ENCODE results near the gene PPP6R2. TPM values are rescaled to one million over a fixed set of nuclear protein-coding genes. Genes with fewer than 3 reads are reported as not detected.

PPP6R2 gene
- total RNA-seq, 5 donors from 2014 or later (not counting 1 experiment from before 2014, with no cell fraction given), result 71.2 to 105 (median 96.8) TPM

- H3K4me1 Mint-ChIP-seq, result peaks cover 0 to 8% (median 6%) of the 10 kb centered on the region in 3 donors
- Histone ChIP-seq H3K27ac (ENCODE audit: low read length) (no peak overlapping the region), H3K27me3 (replicated peaks in 1 of 2; ENCODE audit: control insufficient read depth in 2 of 2, extremely low read depth in 1 of 2, insufficient read depth in 2 of 2, low read length in 1 of 2) (peaks cover 0 to 76% of the 10 kb centered on the region in 2 experiments), H3K36me3 (ENCODE audit: control insufficient read depth in 2 of 2, extremely low read depth in 1 of 2, insufficient read depth in 1 of 2, low read length in 1 of 2) (no peaks in the 10 kb centered on the region), H3K9me3 (no peaks in the 10 kb centered on the region), H3K4me1 (ENCODE audit: control insufficient read depth in 1 of 2, extremely low read depth in 1 of 2, insufficient read depth in 2 of 2, low read length in 2 of 2) (peaks cover 0 to 8% of the 10 kb centered on the region in 2 experiments), H3K4me3 (ENCODE audit: control insufficient read depth in 1 of 2, extremely low read depth in 1 of 2, low read length in 1 of 2) (no peak overlapping the region)
- ATAC-seq (replicated peaks in 1 of 4) (no peak), DNase-seq (no peak)
- H3K27me3 Mint-ChIP-seq, result peaks cover 14 to 32% of the 10 kb centered on the region in 2 donors
- H3K4me3 Mint-ChIP-seq, result no peak overlapping the region
- whole genome bisulfite sequencing (ENCODE audit: insufficient coverage), result 84% methylated on average over 16 of the region's 17 CpGs
- CTCF ChIA-PET, result no interaction called here
- no peak overlapping the region for H3K27ac Mint-ChIP-seq
- H3K9me3 Mint-ChIP-seq, result no peaks in the 10 kb centered on the region
- no peaks in the 10 kb centered on the region for H3K36me3 Mint-ChIP-seq
- POLR2A ChIA-PET, result no interaction called here
Measured at GRCh38 chr22:50301581-50301991, 41.5 kb upstream of the PPP6R2 start.

GRCh38 chr22:50302041-50302541 lies 41.0 kb upstream of the PPP6R2 start:
- no peaks in the 10 kb centered on the region for H3K9me3 Mint-ChIP-seq
- WGBS (ENCODE audit: insufficient coverage), result 50% methylated on average over 5 of the region's 9 CpGs
- ChIA-PET CTCF (no interaction called here), POLR2A (no interaction called here)
- peaks cover 14 to 32% of the 10 kb centered on the region in 2 donors for H3K27me3 Mint-ChIP-seq
- peaks cover 0 to 78% of the 10 kb centered on the region in 2 experiments for H3K27me3 ChIP-seq (replicated peaks in 1 of 2; ENCODE audit: control insufficient read depth in 2 of 2, extremely low read depth in 1 of 2, insufficient read depth in 2 of 2, low read length in 1 of 2)
- H3K27ac ChIP-seq (ENCODE audit: low read length), result no peak overlapping the region
- H3K4me1 Mint-ChIP-seq, result peaks cover 0 to 8% (median 6%) of the 10 kb centered on the region in 3 donors
- H3K27ac Mint-ChIP-seq, result no peak overlapping the region
- no peak for ATAC-seq (replicated peaks in 1 of 4)
- no peaks in the 10 kb centered on the region for H3K36me3 ChIP-seq (ENCODE audit: control insufficient read depth in 2 of 2, extremely low read depth in 1 of 2, insufficient read depth in 1 of 2, low read length in 1 of 2)
- no peak for DNase-seq
- no peak overlapping the region for H3K4me3 Mint-ChIP-seq
- H3K4me1 ChIP-seq (ENCODE audit: control insufficient read depth in 1 of 2, extremely low read depth in 1 of 2, insufficient read depth in 2 of 2, low read length in 2 of 2), result peaks cover 0 to 13% of the 10 kb centered on the region in 2 experiments
- no peak overlapping the region for H3K4me3 ChIP-seq (ENCODE audit: control insufficient read depth in 1 of 2, extremely low read depth in 1 of 2, low read length in 1 of 2)
- no peaks in the 10 kb centered on the region for H3K36me3 Mint-ChIP-seq
- H3K9me3 ChIP-seq, result no peaks in the 10 kb centered on the region

GRCh38 chr22:50302564-50302963 lies 40.6 kb upstream of the PPP6R2 start:
- Histone ChIP-seq H3K27ac (ENCODE audit: low read length) (no peak overlapping the region), H3K36me3 (ENCODE audit: control insufficient read depth in 2 of 2, extremely low read depth in 1 of 2, insufficient read depth in 1 of 2, low read length in 1 of 2) (no peaks in the 10 kb centered on the region), H3K9me3 (no peaks in the 10 kb centered on the region), H3K4me1 (ENCODE audit: control insufficient read depth in 1 of 2, extremely low read depth in 1 of 2, insufficient read depth in 2 of 2, low read length in 2 of 2) (peaks cover 0 to 13% of the 10 kb centered on the region in 2 experiments), H3K4me3 (ENCODE audit: control insufficient read depth in 1 of 2, extremely low read depth in 1 of 2, low read length in 1 of 2) (no peak overlapping the region), H3K27me3 (replicated peaks in 1 of 2; ENCODE audit: control insufficient read depth in 2 of 2, extremely low read depth in 1 of 2, insufficient read depth in 2 of 2, low read length in 1 of 2) (peaks cover 0 to 75% of the 10 kb centered on the region in 2 experiments)
- Mint-ChIP-seq H3K4me1 (peaks cover 0 to 8% (median 6%) of the 10 kb centered on the region in 3 donors), H3K27me3 (peaks cover 11 to 29% of the 10 kb centered on the region in 2 donors), H3K9me3 (no peaks in the 10 kb centered on the region), H3K4me3 (no peak overlapping the region), H3K27ac (no peak overlapping the region), H3K36me3 (no peaks in the 10 kb centered on the region)
- ATAC-seq (replicated peaks in 1 of 4), result no peak
- no CpG with 5 or more reads among the region's 5 CpGs for WGBS (ENCODE audit: insufficient coverage)
- POLR2A ChIA-PET, result no interaction called here
- DNase-seq, result no peak
- CTCF ChIA-PET, result no interaction called here

- POLR2A ChIA-PET, result no interaction called here
- no peak for ATAC-seq (replicated peaks in 1 of 4)
- 44% methylated on average over 7 of the region's 7 CpGs for WGBS (ENCODE audit: insufficient coverage)
- no peaks in the 10 kb centered on the region for H3K9me3 ChIP-seq
- H3K27me3 Mint-ChIP-seq, result peaks cover 5 to 23% of the 10 kb centered on the region in 2 donors
- no peak overlapping the region for H3K4me3 ChIP-seq (ENCODE audit: control insufficient read depth in 1 of 2, extremely low read depth in 1 of 2, low read length in 1 of 2)
- peaks cover 0 to 8% (median 6%) of the 10 kb centered on the region in 3 donors for H3K4me1 Mint-ChIP-seq
- CTCF ChIA-PET, result no interaction called here
- no peaks in the 10 kb centered on the region for H3K36me3 ChIP-seq (ENCODE audit: control insufficient read depth in 2 of 2, extremely low read depth in 1 of 2, insufficient read depth in 1 of 2, low read length in 1 of 2)
- no peaks in the 10 kb centered on the region for H3K9me3 Mint-ChIP-seq
- no peak overlapping the region for H3K27ac ChIP-seq (ENCODE audit: low read length)
- peaks cover 0 to 20% of the 10 kb centered on the region in 2 experiments for H3K4me1 ChIP-seq (ENCODE audit: control insufficient read depth in 1 of 2, extremely low read depth in 1 of 2, insufficient read depth in 2 of 2, low read length in 2 of 2)
- no peak for DNase-seq
- no peak overlapping the region for H3K4me3 Mint-ChIP-seq
- peaks cover 0 to 76% of the 10 kb centered on the region in 2 experiments for H3K27me3 ChIP-seq (replicated peaks in 1 of 2; ENCODE audit: control insufficient read depth in 2 of 2, extremely low read depth in 1 of 2, insufficient read depth in 2 of 2, low read length in 1 of 2)
- H3K36me3 Mint-ChIP-seq, result no peaks in the 10 kb centered on the region
- no peak overlapping the region for H3K27ac Mint-ChIP-seq
Measured at GRCh38 chr22:50303515-50303847, 39.6 kb upstream of the PPP6R2 start.

GRCh38 chr22:50303848-50304527 lies 39.1 kb upstream of the PPP6R2 start:
- DNase-seq (peak in 1 of 35 experiments; percentile 37), ATAC-seq (replicated peaks in 1 of 4) (no peak)
- Histone ChIP-seq H3K27ac (ENCODE audit: low read length) (no peak overlapping the region), H3K4me3 (ENCODE audit: control insufficient read depth in 1 of 2, extremely low read depth in 1 of 2, low read length in 1 of 2) (no peak overlapping the region), H3K36me3 (ENCODE audit: control insufficient read depth in 2 of 2, extremely low read depth in 1 of 2, insufficient read depth in 1 of 2, low read length in 1 of 2) (no peaks in the 10 kb centered on the region), H3K9me3 (no peaks in the 10 kb centered on the region), H3K27me3 (replicated peaks in 1 of 2; ENCODE audit: control insufficient read depth in 2 of 2, extremely low read depth in 1 of 2, insufficient read depth in 2 of 2, low read length in 1 of 2) (peaks cover 0 to 75% of the 10 kb centered on the region in 2 experiments), H3K4me1 (ENCODE audit: control insufficient read depth in 1 of 2, extremely low read depth in 1 of 2, insufficient read depth in 2 of 2, low read length in 2 of 2) (peaks cover 0 to 21% of the 10 kb centered on the region in 2 experiments)
- no peak overlapping the region for H3K27ac Mint-ChIP-seq
- ChIA-PET CTCF (no interaction called here), POLR2A (no interaction called here)
- peaks cover 0 to 10% (median 6%) of the 10 kb centered on the region in 3 donors for H3K4me1 Mint-ChIP-seq
- 61% methylated on average over 9 of the region's 11 CpGs for WGBS (ENCODE audit: insufficient coverage)
- peaks cover 5 to 21% of the 10 kb centered on the region in 2 donors for H3K27me3 Mint-ChIP-seq
- no peaks in the 10 kb centered on the region for H3K9me3 Mint-ChIP-seq
- peak overlapping the region in 1 of 3 donors; percentile 13 for H3K4me3 Mint-ChIP-seq
- no peaks in the 10 kb centered on the region for H3K36me3 Mint-ChIP-seq

GRCh38 chr22:50304528-50305392 lies 38.4 kb upstream of the PPP6R2 start:
- ChIA-PET POLR2A (no interaction called here), CTCF (no interaction called here)
- DNase-seq (peak in 1 of 35 experiments; percentile 35), ATAC-seq (replicated peaks in 1 of 4) (no peak)
- H3K4me3 Mint-ChIP-seq, result no peak overlapping the region
- peaks cover 0 to 10% (median 6%) of the 10 kb centered on the region in 3 donors for H3K4me1 Mint-ChIP-seq
- Histone ChIP-seq H3K36me3 (ENCODE audit: control insufficient read depth in 2 of 2, extremely low read depth in 1 of 2, insufficient read depth in 1 of 2, low read length in 1 of 2) (no peaks in the 10 kb centered on the region), H3K4me3 (ENCODE audit: control insufficient read depth in 1 of 2, extremely low read depth in 1 of 2, low read length in 1 of 2) (no peak overlapping the region), H3K9me3 (no peaks in the 10 kb centered on the region), H3K27ac (ENCODE audit: low read length) (no peak overlapping the region), H3K27me3 (replicated peaks in 1 of 2; ENCODE audit: control insufficient read depth in 2 of 2, extremely low read depth in 1 of 2, insufficient read depth in 2 of 2, low read length in 1 of 2) (peaks cover 0 to 73% of the 10 kb centered on the region in 2 experiments), H3K4me1 (ENCODE audit: control insufficient read depth in 1 of 2, extremely low read depth in 1 of 2, insufficient read depth in 2 of 2, low read length in 2 of 2) (peaks cover 0 to 21% of the 10 kb centered on the region in 2 experiments)
- H3K36me3 Mint-ChIP-seq, result no peaks in the 10 kb centered on the region
- H3K27me3 Mint-ChIP-seq, result peaks cover 5 to 21% of the 10 kb centered on the region in 2 donors
- no peak overlapping the region for H3K27ac Mint-ChIP-seq
- 85% methylated on average over 10 of the region's 22 CpGs for WGBS (ENCODE audit: insufficient coverage)
- H3K9me3 Mint-ChIP-seq, result no peaks in the 10 kb centered on the region

Data from T-cell (primary cell).